ENCODE results near the gene CCDC178. TPM values are rescaled to one million over a fixed set of nuclear protein-coding genes. Genes with fewer than 3 reads are reported as not detected.

CCDC178 gene
- total and polyA plus RNA-seq, 2 of the 4 experiments (the other 2 are of a cell fraction), result not detected

GRCh38 chr18:33040213-33040612 is 400.3 kb downstream of the CCDC178 start:
- H3K56ac ChIP-seq (ENCODE audit: extremely low read depth, insufficient read depth, low read length), result no peak overlapping the region
- intact Hi-C loops (cut with micrococcal nuclease), result no loop called here
- H2BK120ac ChIP-seq (ENCODE audit: low read depth, low read length), result no peak overlapping the region
- no peak overlapping the region for H4K5ac ChIP-seq (ENCODE audit: low read depth, low read length)
- no peak overlapping the region for H3K9ac ChIP-seq (ENCODE audit: low read depth, low read length)
- in situ Hi-C loops (cut with MboI; ENCODE audit: low sequenced_read_pairs), result no loop called here
- H3K4me2 ChIP-seq (ENCODE audit: low read depth, low read length), result no peak overlapping the region
- H3K4me3 ChIP-seq (ENCODE audit: insufficient read depth, low read depth, low read length), result no peak overlapping the region
- TF ChIP-seq MAFK (IDR thresholded peaks at IDR 0.05; ENCODE audit: low read depth, low read length), result no peak
- no peak for TF ChIP-seq RAD21 (IDR thresholded peaks at IDR 0.05; ENCODE audit: low read length)
- no peak for TF ChIP-seq BHLHE40 (IDR thresholded peaks at IDR 0.05; ENCODE audit: low read depth, low read length)
- TF ChIP-seq MXI1 (IDR thresholded peaks at IDR 0.05; ENCODE audit: borderline replicate concordance, low read depth, low read length), result no peak
- TF ChIP-seq RCOR1 (IDR thresholded peaks at IDR 0.05; ENCODE audit: insufficient replicate concordance, low read length), result no peak
- no peak for TF ChIP-seq FOS (IDR thresholded peaks at IDR 0.05; ENCODE audit: low read depth, low read length)
- no peak for TF ChIP-seq MAZ (IDR thresholded peaks at IDR 0.05; ENCODE audit: borderline replicate concordance, low read depth, low read length)
- no peak for TF ChIP-seq NFE2L2 (IDR thresholded peaks at IDR 0.05; ENCODE audit: low read depth, low read length)
- TF ChIP-seq SMC3 (IDR thresholded peaks at IDR 0.05; ENCODE audit: low read depth, low read length), result no peak
- TF ChIP-seq RFX5 (IDR thresholded peaks at IDR 0.05; ENCODE audit: low read depth, low read length), result no peak
- no peak for TF ChIP-seq CHD1 (IDR thresholded peaks at IDR 0.05; ENCODE audit: low read depth, low read length)
- no peak for TF ChIP-seq ELK1 (IDR thresholded peaks at IDR 0.05; ENCODE audit: borderline replicate concordance, low read depth, low read length)
- no peak for TF ChIP-seq CTCF (conservative IDR thresholded peaks at IDR 0.05; ENCODE audit: low read depth, low read length)
- H2AFZ ChIP-seq (replicated peaks; ENCODE audit: low read length, poor library complexity), result no peak overlapping the region
- ATAC-seq (ENCODE audit: low read depth), result no peak
- H3K9me3 ChIP-seq (ENCODE audit: control insufficient read depth, insufficient read depth, low read length), result 0 out of 2 replicates have a peak, but pooled peaks cover 1% of the 10 kb centered on the region
- no TSS peak for BruUV-seq (replicated peaks)
- dilution Hi-C loops (cut with HindIII; ENCODE audit: low sequenced_read_pairs, unreplicated experiment), result no loop called here
- no peaks in the 10 kb centered on the region for H3K79me1 ChIP-seq (ENCODE audit: low read depth in 1 of 2, low read length in 2 of 2)
- H2BK15ac ChIP-seq (ENCODE audit: low read depth, low read length), result no peak overlapping the region
- no peak overlapping the region for H3K23ac ChIP-seq (ENCODE audit: low read depth, low read length)
- no peak overlapping the region for H3K14ac ChIP-seq (replicated peaks; ENCODE audit: low read depth, low read length)
- no peak overlapping the region for H2BK20ac ChIP-seq (ENCODE audit: low read depth, low read length)
- no peak overlapping the region for H3K18ac ChIP-seq (ENCODE audit: low read depth, low read length)
- ChIA-PET CTCF (no interaction called here), POLR2A (ENCODE audit: unreplicated experiment) (no interaction called here)
- no peak overlapping the region for H3K4ac ChIP-seq (ENCODE audit: low read depth, low read length)
- H3K36me3 ChIP-seq (ENCODE audit: control insufficient read depth, insufficient read depth, low read length), result no peaks in the 10 kb centered on the region
- no peaks in the 10 kb centered on the region for H3K9me1 ChIP-seq (ENCODE audit: insufficient read depth, low read length)
- H2AK9ac ChIP-seq (replicated peaks; ENCODE audit: low read depth, low read length, poor library complexity), result no peak overlapping the region
- no peak overlapping the region for H4K8ac ChIP-seq (ENCODE audit: low read depth in 2 of 2, low read length in 2 of 2)
- H4K20me1 ChIP-seq (ENCODE audit: insufficient read depth, low read length), result no peaks in the 10 kb centered on the region
- no peak overlapping the region for H3K27ac ChIP-seq (ENCODE audit: insufficient read depth, low read length)
- H3K4me1 ChIP-seq (ENCODE audit: control insufficient read depth, insufficient read depth, low read length), result no peaks in the 10 kb centered on the region
- DNase-seq, result no peak
- no peaks in the 10 kb centered on the region for H3K27me3 ChIP-seq (ENCODE audit: control insufficient read depth, insufficient read depth, low read length)
- no peak overlapping the region for H2AK5ac ChIP-seq (ENCODE audit: low read depth, low read length)
- no peak overlapping the region for H4K91ac ChIP-seq (ENCODE audit: insufficient read depth, low read depth, low read length)
- no peak overlapping the region for H2BK5ac ChIP-seq (ENCODE audit: low read depth, low read length, poor library complexity, severe bottlenecking)
